NCI-H1930 (cell line): Measurements from ENCODE around the gene OR13C5.
"Not testable (repeated sequence)": the region's sequence is repeated elsewhere in the genome, so short reads cannot be mapped to it uniquely, and the experiment has no call there.

Experiments used
- DNase-seq, 2 experiments: peaks; one replicate each; lab custom pipeline; 2025; lab: John Stamatoyannopoulos, UW

OR13C5 gene

DNA sequence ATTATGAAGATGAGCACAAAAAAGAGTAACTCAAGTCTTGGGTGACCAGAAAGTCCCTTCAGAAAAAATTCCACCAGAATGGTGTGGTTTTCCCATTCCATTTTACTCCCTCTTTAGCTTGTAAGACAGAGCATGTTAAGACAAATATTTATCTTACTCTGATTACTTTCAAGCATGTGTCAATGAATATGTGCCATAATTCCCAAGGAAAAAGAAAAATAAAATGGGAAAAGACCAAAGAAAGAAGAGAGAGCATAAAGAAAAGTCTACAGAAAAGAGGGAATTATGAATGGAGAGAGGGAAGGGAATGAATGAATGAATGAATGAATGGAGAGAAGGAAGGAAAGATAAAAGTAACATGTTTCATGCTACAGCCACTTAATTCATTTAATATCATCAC, at the start of gene OR13C5:
Gene OR13C5, minus strand, starts transcription at position 101 of the 400 bp plus-strand sequence. Its CDS starts 0 bp downstream, at position 101.
- not testable (repeated sequence) for DNase-seq

GRCh38 chr9:104635456-104635855, 36.2 kb upstream of the OR13C5 start:
- DNase-seq, result no peak

DNA sequence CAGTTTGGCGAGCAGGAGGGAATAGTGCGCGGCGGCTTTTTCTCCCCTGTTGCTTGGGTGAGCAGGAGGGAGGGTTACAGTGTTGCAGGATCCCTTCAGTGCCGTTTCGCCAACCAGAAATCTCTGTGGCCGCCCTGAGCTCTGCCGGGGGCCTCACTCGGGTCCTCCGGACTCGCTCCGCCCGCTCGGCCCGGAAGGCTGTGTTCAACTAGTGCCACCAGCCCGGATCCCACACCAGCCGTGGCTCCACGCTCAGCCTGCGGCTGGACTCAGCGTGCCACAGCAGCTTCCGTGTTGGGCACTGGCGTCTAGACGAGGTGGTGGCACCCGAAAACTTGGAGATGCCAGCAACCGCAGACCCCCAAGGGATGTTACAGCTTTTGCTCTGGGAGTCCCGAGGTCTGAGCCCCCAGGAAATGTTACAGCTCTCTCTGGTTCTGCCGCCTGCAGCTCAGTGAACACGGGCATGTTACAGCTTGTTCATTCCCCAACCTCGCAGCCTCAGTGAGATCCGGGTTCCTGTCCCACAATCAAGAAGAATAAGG, 34.8 kb upstream of the OR13C5 start:
- DNase-seq, result no peak

GRCh38 chr9:104625964-104626363, 26.8 kb upstream of the OR13C5 start:
- DNase-seq, result not testable (repeated sequence)

DNA sequence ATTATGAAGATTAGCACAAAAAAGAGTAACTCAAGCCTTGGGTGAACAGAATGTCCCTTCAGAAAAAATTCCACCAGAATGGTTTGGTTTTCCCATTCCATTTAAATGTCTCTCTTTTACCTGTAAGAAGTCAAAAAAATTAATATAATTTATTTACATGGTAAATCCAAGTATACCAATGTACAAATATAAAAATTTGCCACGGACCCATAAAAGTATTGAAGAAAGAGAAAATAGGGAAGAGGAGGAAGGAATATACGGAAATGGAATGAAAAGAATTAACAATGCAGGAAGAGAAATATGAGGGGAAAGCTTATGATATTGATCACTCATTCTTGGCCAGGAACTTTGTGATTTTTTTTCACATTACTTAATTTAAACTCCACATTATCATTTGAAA, 18.9 kb upstream of the OR13C5 start, which contains the start of gene OR13C9:
Gene OR13C9, minus strand, starts transcription at position 101 of the 400 bp plus-strand sequence. Its CDS starts 0 bp downstream, at position 101.
- DNase-seq, result no peak

DNA sequence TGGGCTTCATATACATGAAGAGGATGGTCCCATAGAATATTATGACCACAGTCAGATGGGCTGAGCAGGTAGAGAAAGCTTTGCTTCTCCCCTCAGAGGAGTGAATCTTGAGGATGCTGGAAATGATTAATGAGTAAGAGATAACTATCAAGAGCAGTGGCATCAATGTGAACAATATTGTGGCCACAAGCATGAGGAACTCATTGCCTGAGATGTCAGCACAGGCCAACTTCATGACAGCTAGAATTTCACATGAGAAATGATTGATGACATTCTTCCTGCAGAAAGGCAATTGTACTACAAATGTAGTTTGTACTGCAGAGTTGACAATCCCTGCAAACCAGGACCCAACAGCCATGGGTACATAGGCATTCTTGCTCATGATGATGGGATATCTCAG, 18.2 kb upstream of the OR13C5 start:
- DNase-seq, result no peak

DNA sequence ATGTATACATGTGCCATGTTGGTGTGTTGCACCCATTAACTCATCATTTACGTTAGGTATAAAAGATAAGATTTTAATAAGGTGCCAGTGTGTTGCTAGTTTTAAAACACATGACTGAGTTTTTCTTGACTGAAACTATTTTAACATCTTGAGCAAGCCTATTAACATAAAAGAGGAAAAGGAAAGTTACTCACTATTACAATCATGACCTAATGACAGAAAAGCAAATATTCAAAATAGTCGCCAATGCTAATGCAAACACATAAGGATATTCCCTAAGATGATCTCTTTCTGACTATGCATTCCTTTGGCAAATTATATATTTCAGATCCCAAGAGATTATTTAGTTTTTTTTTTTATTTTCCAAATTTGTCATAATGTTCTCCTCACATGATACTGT, 12.0 kb upstream of the OR13C5 start:
- DNase-seq, result no peak

DNA sequence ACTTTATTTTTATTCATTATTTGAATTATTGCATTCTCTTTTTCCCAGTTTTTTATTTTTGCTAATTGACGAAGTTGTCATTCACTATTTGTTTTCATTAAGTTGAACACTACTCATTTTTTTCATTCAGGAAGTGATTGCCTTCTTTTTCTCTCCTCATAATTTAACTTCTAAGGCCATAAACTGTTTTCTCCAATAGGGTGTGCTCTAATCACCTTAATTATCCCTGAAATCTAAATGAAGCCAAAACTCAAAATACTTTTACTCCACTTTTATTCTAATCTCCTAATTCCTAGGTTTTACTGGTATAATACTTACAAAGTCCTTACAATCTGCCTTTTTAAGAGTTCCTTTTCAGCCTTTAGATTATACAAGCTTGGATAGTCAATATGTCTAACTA, 9.1 kb upstream of the OR13C5 start:
- no peak for DNase-seq

DNA sequence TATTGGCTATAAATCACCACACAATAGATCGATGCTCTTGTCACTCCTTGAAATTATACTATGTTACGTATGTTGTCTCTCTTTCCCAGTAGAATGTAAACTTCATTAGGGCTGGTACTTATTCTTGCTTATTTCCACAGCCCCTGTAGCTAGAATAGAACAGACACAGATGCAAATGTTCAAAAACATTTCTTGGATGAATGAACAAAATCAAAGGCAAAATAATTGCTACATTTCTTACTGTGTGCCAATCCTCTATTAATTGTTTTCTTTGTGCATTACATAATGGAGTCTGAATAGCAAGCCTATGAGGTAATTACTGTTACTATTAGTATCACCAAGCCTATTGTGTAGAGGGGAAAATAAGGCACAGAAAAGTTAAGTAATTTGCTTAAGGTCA, 6.9 kb upstream of the OR13C5 start:
- no peak for DNase-seq

GRCh38 chr9:104605527-104605926, 6.3 kb upstream of the OR13C5 start, which contains the start of gene OR13C2:
Gene OR13C2 (minus strand): TSS chr9:104605627. CDS start chr9:104605627, 0 bp downstream.
- not testable (repeated sequence) for DNase-seq

DNA sequence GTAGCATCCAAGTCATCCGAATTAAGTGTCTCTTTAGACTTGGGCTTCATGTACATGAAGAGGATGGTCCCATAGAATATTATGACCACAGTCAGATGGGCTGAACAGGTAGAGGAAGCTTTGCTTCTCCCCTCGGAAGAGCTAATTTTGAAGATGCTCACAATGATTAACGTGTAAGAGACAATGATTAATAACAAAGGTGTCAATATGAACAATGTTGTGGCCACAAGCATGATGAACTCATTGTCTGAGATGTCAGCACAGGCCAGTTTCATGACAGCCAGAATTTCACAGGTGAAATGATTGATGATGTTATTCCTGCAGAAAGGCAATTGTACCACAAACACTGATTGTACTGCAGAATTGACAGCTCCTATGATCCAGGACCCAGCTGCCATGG, 5.6 kb upstream of the OR13C5 start:
- DNase-seq, result no peak

- DNase-seq, result not testable (repeated sequence)
Observed at GRCh38 chr9:104598749-104599148, 464 bp downstream of the OR13C5 start.

DNA sequence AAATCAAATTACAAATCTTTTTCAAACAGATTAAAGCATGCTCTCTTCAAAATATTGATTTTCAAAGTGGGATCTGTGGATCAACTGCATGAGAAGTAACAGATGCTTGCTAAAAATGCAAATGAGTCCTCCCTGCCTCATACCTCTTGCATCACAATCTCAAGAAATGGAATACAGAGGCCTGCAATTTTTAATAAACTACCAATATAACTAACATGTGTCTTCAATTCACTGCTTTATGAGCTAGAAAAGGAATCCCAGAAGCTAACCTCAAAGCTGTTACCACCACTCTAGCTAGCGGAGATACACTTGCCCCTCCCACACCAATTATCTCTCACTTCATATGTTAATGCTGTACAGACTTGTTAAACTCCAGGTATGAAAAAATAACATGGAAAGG, 9.6 kb downstream of the OR13C5 start:
- no peak for DNase-seq

GRCh38 chr9:104586496-104587180, 12.6 kb downstream of the OR13C5 start:
- DNase-seq, result no peak

GRCh38 chr9:104580562-104580961, 18.7 kb downstream of the OR13C5 start:
- no peak for DNase-seq

- no peak for DNase-seq
Observed at GRCh38 chr9:104577263-104577662, 21.9 kb downstream of the OR13C5 start.

- no peak for DNase-seq
Observed at GRCh38 chr9:104575456-104575855, 23.8 kb downstream of the OR13C5 start.

DNA sequence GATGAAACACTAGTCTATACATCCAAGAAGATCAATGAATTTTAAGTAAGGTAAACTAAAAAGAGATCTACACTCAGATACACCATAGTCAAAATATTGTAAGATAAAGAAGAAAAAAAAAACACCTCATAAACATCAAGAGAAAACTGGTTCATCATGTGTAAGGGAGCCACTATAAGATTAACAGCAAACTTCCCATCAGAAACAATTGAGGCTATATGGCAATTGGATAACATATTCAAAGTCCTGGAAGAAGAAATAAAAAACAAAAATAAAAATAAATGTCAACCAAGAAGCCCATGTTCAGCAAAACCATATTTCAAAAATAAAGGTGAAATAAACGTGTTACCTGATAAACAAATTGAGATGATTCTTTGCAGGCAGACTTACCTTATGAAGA, 26.6 kb downstream of the OR13C5 start:
- DNase-seq, result no peak

GRCh38 chr9:104568868-104569267, 30.3 kb downstream of the OR13C5 start, which contains the start of gene OR13C8:
Gene OR13C8 (plus strand): TSS chr9:104569168. CDS start chr9:104569168, 0 bp downstream.
- DNase-seq, result no peak

DNA sequence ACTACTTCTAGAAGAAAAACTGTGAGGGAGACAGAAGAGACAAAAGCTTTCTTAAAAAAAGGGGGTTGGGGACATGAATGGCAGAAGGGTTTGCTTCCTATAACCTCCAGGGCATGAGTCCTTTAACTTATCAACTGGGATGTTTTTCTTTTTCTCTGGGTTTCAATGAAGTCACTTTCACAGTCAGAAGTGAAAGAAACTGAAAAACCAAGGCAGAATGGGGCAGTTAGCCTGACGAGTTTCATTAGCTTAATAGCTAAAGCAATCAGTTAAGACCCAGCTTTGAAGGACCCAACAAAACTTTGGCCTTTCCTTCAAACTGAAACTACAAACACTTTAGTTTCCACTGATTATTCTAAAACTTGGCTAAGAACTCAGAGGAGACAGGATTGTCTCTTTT, 34.9 kb downstream of the OR13C5 start:
- no peak for DNase-seq

GRCh38 chr9:104556830-104557634, 42.2 kb downstream of the OR13C5 start:
- no peak for DNase-seq

DNA sequence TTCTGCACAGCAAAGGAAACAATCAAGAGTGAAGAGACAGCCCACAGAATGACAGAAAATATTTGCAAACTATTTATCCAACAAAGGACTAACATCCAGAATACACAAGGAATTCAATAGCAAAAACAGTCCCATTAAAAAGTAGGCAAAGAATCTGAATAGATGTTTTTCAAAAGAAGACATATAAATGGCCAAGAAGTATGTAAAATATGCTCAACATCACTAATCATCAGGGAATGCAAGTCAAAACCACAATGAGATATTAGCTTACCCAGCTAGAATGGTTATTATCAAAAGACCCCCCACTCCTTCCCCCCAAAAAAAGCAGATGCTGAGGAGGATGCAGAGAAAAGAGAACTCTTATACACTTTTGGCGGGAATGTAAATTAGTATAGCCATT, 43.7 kb downstream of the OR13C5 start:
- no peak for DNase-seq

DNA sequence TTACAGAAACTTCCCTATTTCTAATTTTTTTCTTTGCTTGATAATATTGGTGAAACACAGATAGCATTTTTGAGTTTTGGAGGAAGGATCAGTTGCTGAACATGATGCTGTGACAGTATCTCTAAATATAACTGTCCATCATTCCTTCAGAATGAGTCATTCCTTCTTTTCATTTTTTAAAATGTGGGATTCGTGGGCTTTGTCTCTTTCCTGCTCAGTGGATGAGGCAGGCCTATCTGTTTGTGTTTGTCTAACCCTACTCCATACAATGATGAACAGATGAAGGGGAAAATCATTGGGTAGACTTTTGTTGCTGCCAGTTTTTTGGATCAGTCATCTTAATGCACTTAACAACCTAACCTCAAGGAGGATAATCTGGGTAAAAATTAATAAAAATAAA, 46.0 kb downstream of the OR13C5 start:
- DNase-seq, result no peak
